Dendritic cell treated with granulocyte-macrophage colony-stimulating factor and Interleukin-4, amounts not matched to agents 40 ng/mL and 50 ng/mL, for 4 days (primary cell): ENCODE results near the gene SH3D21.

ENCODE experiments used
- H3K27ac Mint-ChIP-seq: one replicate; pipeline ENCODE4 v1.8.0; 2022; ENCODE audit warnings: mild to moderate bottlenecking, mixed read lengths
- H3K27me3 Mint-ChIP-seq: one replicate; pipeline ENCODE4 v1.8.0; 2022; ENCODE audit warnings: mild to moderate bottlenecking, mixed read lengths
- H3K36me3 Mint-ChIP-seq: one replicate; pipeline ENCODE4 v1.8.0; 2022; ENCODE audit warnings: low read depth, mixed read lengths
- H3K4me1 Mint-ChIP-seq: one replicate; pipeline ENCODE4 v1.8.0; 2022; ENCODE audit warnings: low read depth, mixed read lengths
- H3K4me3 Mint-ChIP-seq: one replicate; pipeline ENCODE4 v1.8.0; 2022; ENCODE audit warnings: mild to moderate bottlenecking, moderate library complexity, mixed read lengths
- H3K9me3 Mint-ChIP-seq: one replicate; pipeline ENCODE4 v1.8.0; 2022; ENCODE audit warnings: mixed read lengths
- intact Hi-C: fragments of 100-400 bp; cut with micrococcal nuclease; formaldehyde crosslinking; loops from one replicate; pipeline ENCODE4 v1.15.0; 2022

The SH3D21 gene

DNA sequence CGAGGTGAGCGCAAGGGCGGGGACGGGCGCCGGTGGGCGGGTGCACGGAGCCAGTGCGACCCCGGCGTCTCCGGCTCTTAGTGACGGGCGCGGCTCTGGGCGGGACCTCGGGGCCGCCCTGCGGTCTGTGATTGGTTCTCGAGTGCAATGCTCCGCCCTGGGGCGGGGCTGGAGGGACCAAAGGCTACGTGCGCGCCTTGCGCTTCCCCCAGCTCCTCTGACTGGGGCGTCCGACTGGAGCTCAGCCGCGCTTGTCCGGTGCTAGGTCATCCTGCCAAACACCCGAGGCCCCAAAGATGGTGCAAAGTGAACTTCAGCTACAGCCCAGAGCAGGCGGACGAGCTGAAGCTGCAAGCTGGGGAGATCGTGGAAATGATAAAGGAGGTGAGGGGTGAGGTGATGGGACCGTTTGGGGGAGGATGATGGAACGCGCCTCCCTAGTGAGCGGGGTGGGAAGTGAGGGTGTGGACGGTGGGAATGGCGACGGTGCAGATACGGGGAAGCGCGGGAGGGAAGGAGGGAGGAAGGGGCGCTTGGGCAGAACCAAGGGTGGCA is 811 bp downstream of the SH3D21 start:
- Mint-ChIP-seq H3K27me3 (peaks cover 9% of the 10 kb centered on the region), H3K27ac (peak overlapping the region; percentile 41), H3K4me3 (peak overlapping the region; percentile 92), H3K4me1 (peaks cover 52% of the 10 kb centered on the region), H3K9me3 (no peaks in the 10 kb centered on the region), H3K36me3 (peaks cover 47% of the 10 kb centered on the region)
- intact Hi-C loops = loop anchor here (2.0 to 5.0 kb wide), 2 partner anchors 16 to 60 kb away; partner anchors contain the start of gene EVA1B

DNA sequence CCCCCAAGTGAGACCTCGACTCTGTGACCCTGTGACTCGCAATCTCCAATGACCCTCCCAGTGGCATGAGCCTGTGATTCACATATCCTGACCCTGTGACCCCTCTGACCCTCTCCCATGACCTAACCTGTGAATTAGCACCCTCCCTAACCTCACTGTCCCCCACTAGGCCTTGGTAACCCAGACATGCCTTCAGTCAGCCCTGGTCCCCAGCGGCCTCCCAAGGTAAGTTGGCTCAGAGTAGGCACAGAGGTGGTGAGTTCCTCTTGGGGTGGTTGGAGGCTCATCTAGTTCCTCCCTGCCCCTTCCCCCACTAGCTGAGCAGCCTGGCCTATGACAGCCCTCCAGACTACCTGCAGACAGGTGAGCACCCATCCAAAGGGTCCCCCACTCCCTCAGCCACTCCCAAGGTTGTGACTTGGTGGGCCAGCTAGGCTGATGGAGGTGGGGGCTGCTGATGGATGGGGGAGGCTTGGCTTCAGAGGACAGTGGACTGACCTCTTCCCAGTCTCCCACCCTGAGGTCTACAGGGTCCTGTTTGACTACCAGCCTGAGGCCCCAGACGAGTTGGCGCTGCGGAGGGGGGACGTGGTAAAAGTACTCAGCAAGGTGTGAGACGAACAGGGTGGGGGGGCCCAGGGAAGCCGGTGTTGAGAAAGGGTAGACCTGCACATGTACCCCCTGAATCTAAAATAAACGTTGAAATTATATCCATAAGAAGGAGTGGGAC is 1.6 kb downstream of the SH3D21 start:
- Mint-ChIP-seq H3K27ac (peak overlapping the region; percentile 41), H3K4me1 (peaks cover 44% of the 10 kb centered on the region), H3K36me3 (peaks cover 39% of the 10 kb centered on the region), H3K9me3 (no peaks in the 10 kb centered on the region), H3K27me3 (peaks cover 9% of the 10 kb centered on the region), H3K4me3 (peak overlapping the region; percentile 92)
- intact Hi-C loops = loop anchor here (2.0 to 5.0 kb wide), 2 partner anchors 15 to 60 kb away; partner anchors contain the start of gene EVA1B

DNA sequence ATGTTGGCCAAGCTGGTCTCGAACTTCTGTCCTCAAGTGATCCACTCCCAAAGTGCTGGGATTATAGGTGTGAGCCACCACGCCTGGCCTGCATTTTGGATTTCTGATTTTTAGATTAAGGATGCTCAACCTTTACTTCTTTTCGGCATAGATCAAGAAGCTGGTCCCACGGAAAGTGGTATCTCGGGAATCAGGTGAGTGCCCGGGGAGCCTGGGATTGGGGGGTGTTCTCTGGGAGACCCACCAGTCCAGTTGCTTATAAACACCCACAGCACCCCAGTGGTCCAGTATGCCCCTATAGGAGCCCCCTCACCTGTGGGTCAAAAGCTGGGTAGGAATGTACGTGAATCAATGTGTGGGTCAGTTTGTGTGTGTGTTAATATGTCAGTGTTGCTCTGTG is 3.2 kb downstream of the SH3D21 start:
- peaks cover 25% of the 10 kb centered on the region for H3K36me3 Mint-ChIP-seq
- peaks cover 32% of the 10 kb centered on the region for H3K4me1 Mint-ChIP-seq
- peaks cover 9% of the 10 kb centered on the region for H3K27me3 Mint-ChIP-seq
- H3K9me3 Mint-ChIP-seq = no peaks in the 10 kb centered on the region
- no peak overlapping the region for H3K4me3 Mint-ChIP-seq
- intact Hi-C loops = loop anchor here (5.0 kb wide), 1 partner anchor 58 kb away; no protein-coding TSS in a partner anchor
- H3K27ac Mint-ChIP-seq = no peak overlapping the region

DNA sequence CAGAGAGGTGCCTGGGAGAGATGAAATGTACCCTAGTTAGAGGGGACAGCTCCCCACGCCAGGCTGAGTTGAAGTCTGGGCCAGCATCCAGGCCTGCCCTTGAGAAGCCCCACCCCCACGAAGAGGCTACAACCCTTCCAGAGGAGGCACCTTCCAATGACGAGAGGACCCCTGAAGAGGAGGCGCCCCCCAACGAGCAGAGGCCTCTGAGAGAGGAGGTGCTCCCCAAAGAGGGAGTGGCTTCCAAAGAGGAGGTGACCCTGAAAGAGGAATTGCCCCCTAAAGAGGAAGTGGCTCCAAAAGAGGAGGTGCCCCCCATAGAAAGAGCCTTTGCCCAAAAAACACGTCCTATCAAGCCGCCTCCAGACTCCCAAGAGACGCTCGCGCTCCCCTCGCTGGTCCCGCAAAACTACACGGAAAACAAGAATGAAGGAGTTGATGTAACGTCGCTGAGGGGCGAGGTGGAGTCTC is 14.2 kb downstream of the SH3D21 start:
- intact Hi-C loops = loop anchor here (5.0 kb wide), 1 partner anchor 47 kb away; no protein-coding TSS in a partner anchor

DNA sequence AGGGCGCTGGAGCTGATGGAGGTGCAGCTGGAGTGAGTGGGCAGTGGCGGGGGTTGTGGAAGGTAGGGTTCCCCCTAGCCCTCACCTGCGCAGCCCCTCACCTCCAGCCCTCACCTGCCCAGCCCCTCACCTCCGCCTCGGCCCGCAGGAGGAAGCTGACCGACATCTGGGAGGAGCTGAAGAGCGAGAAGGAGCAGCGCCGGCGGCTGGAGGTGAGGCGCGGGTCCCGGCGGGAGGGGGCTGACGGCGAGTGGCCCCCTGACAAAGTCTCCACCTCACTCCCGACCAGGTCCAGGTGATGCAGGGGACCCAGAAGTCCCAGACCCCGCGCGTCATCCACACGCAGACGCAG is 14.6 kb downstream of the SH3D21 start:
- Mint-ChIP-seq H3K27ac (peak overlapping the region; percentile 86), H3K4me3 (peak overlapping the region; percentile 83), H3K27me3 (peaks cover 26% of the 10 kb centered on the region), H3K4me1 (peaks cover 35% of the 10 kb centered on the region), H3K36me3 (peaks cover 16% of the 10 kb centered on the region), H3K9me3 (no peaks in the 10 kb centered on the region)
- intact Hi-C loops = loop anchor here (5.0 kb wide), 1 partner anchor 47 kb away; no protein-coding TSS in a partner anchor

More for the DNA sequence above, 14.2 kb downstream of the SH3D21 start:
- Mint-ChIP-seq H3K36me3 (peaks cover 16% of the 10 kb centered on the region), H3K27me3 (peaks cover 24% of the 10 kb centered on the region), H3K4me3 (peak overlapping the region; percentile 83), H3K27ac (peak overlapping the region; percentile 86), H3K9me3 (no peaks in the 10 kb centered on the region), H3K4me1 (peaks cover 35% of the 10 kb centered on the region)

DNA sequence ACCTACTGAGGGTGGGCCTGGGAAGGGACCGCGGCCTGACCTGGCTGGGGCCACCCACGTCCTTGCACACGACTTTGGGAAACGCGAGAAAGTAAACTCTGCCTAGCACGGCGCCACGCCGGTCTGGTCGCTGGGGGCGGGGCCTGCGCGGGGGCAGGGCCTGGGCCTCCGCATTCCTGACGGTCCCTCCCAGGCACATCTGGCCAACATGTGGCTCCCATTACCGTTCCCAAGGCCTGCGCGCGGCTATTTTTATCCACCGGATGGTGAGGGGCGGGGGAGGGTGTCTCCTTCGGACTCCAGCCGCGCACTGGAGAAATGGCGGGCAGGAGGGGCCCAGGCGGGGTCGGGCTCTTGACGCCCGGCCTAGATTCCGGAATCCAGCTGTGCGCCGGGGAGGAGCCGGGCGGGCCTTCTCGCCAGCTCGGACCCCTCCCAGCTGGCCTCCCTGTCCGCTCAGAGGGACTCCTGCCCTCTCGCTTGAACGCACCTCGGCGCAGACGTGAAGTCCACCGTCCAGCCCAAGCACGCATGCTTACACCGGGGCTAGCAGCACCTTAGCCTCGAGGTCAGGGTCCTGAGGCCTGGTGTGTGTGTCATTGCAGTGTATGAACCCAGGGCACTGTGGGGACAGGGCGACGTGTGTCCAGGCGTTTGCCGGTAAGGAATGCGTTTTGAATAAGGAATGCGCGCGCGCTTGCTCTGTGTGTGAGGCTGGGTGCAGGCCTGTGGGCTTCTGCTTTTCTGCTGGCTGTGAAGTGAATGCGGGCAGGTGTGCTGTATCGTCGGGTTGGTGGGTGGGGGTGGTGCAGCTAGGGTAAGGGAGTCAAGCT is 15.2 kb downstream of the SH3D21 start:
- H3K27me3 Mint-ChIP-seq = peaks cover 31% of the 10 kb centered on the region
- peak overlapping the region; percentile 83 for H3K4me3 Mint-ChIP-seq
- intact Hi-C loops = loop anchor here (5.0 kb wide), 1 partner anchor 46 kb away; no protein-coding TSS in a partner anchor
- H3K27ac Mint-ChIP-seq = peak overlapping the region; percentile 86
- H3K36me3 Mint-ChIP-seq = peaks cover 16% of the 10 kb centered on the region
- peaks cover 38% of the 10 kb centered on the region for H3K4me1 Mint-ChIP-seq
- H3K9me3 Mint-ChIP-seq = no peaks in the 10 kb centered on the region

DNA sequence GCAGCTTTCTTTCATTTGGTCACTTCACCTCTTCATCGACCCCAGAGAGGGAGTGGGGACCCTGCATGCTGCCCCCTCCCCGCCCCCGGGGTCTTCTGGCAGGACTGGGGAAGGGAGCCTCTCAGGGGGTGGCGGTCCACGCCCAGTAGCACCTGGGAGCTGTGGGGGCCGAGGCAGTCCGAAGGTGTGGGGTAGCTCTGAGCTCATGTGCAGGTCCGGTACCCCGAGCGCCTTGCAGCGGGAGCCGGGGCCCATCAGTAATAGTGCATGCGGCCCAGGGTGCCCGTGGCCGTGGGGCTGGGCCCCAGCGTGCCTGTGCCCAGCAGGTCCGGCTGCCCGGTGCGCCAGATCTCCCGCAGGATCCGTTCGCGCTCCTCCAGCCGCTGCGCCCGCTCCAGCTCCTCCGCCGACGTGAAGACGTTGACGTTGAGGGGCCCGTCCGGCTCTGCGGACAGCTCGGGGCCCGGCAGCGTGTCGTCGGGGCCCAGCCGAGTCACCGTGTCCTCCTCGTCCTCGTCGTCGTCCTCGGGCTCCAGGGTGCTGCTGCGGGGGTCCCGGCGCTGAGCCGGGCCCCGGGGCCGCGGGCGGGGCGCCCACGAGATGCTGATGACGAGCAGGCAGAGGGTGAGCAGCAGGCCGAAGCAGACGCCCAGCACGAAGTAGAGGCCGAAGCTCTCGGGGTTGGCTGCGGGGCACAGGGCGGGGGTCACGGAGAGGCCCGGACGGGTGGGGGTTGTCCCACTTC is 16.0 kb downstream of the SH3D21 start:
- Mint-ChIP-seq H3K4me3 (peak overlapping the region; percentile 83), H3K27ac (no peak overlapping the region), H3K27me3 (peaks cover 37% of the 10 kb centered on the region), H3K9me3 (no peaks in the 10 kb centered on the region), H3K4me1 (peaks cover 47% of the 10 kb centered on the region), H3K36me3 (peaks cover 16% of the 10 kb centered on the region)
- intact Hi-C loops = loop anchor here (2.0 to 5.0 kb wide), 2 partner anchors 15 to 45 kb away; partner anchors contain the start of gene SH3D21

DNA sequence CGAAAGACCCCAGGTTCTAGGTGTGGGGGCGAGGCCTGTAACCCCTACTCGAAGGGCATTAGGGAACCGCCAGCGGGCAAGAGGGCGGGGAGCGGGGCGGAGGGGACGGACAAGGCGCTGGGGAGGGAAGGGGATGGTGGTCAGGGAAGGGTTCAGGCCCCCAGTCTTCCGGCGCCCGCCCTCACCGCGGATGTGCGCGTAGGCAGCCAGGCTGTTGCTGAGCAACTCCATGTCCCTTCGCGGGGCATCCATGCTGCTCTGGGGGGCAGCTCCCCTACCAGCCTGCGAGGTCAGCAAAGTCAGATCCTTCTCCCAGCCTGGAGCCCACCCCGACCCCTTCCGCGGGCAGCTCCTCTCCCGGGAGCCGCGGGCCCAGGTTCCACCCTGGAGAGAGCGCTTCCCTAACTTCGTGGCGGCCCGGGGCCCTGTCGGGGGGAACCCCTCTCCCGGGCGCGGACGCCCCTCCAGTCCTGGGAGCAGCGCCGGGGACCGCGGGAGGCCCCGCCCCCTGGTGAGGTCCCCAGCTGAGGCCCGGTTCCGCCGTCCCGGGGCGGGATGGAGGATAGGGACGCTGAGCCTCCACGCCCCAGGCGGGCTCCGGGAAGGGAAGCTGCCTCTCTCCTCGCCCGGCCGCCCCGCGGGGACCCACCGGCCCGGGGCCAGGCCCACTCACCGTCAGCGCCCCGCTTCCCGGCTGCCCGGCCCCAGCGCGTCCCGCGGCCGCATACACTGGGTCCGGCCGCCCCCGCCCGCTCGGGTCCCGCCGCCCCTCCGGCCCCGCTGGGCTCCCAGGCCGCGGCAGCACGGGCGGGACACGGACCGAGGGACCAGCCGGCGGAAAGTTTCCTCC is 16.8 kb downstream of the SH3D21 start:
- intact Hi-C loops = loop anchor here (2.0 to 5.0 kb wide), 2 partner anchors 16 to 44 kb away; partner anchors contain the start of gene SH3D21
- peaks cover 16% of the 10 kb centered on the region for H3K36me3 Mint-ChIP-seq

DNA sequence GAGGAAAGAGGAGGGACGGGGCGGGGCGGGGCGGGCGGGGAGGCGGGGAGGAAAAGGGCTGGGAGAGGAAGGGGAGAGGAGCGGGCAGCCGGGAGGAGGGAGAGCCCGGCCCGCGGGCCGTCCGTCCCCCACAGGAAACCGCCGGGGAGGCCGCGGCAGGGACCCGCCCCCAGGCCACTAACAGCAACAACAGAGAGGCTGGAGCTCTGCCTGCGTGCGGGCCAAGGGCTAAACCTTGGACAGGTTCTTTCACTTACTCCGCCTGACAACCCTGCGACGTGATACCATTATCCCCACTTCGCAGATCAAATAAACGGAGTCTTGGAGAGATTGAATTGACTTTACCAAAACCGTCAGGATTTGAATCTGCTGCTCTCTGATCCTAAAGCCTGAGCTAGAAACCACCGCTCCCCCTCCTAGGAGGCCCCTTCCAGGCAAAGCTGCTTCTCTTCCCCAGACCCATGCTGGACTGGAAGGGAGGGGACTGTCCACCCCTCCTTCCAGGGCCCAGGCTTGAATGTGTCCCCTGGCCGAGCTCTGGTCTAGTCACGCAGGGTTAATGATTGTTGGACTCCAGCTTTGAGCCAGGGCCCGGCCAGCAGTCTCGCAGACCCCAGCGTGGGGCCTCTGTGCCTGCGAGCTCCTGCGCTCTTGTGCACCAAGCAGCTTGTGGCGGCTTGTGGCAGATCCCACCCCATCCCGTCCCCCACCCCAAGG is 17.6 kb downstream of the SH3D21 start, which contains the start of gene EVA1B:
TSS of gene EVA1B (minus strand) at position 10 of the 717 bp plus-strand sequence. CDS start 608 bp downstream, outside the sequence.
- intact Hi-C loops = loop anchor here (2.0 to 5.0 kb wide), 2 partner anchors 17 to 44 kb away; partner anchors contain the start of gene SH3D21
- H3K27ac Mint-ChIP-seq = peak within 1 kb of the TSS; percentile 78
- peaks cover 16% of the 10 kb centered on the region for H3K36me3 Mint-ChIP-seq

More for the DNA sequence above, 16.8 kb downstream of the SH3D21 start:
- H3K9me3 Mint-ChIP-seq = no peaks in the 10 kb centered on the region
- no peak overlapping the region for H3K27ac Mint-ChIP-seq
- H3K4me1 Mint-ChIP-seq = peaks cover 55% of the 10 kb centered on the region
- H3K27me3 Mint-ChIP-seq = peaks cover 40% of the 10 kb centered on the region
- H3K4me3 Mint-ChIP-seq = peak overlapping the region; percentile 72

DNA sequence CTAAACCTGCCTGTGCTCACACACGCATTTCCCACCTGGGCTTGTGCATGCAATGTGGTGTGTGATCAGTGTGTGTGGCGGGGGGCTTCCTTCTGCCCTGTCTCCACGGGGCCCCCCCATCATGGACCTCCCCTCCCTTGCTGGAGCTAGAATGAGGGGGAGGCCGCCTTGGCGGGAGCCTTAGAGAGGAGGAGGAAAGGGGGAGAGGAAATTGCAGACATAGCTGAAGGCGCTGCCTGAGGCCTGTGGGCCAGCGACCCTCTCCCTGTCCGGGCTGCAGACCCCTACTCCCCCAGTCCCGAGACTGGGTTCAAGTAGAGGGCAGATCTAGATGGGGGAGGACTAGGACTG is 18.2 kb downstream of the SH3D21 start:
- peak overlapping the region; percentile 78 for H3K27ac Mint-ChIP-seq
- peak overlapping the region; percentile 68 for H3K4me3 Mint-ChIP-seq
- peaks cover 16% of the 10 kb centered on the region for H3K36me3 Mint-ChIP-seq
- intact Hi-C loops = loop anchor here (5.0 kb wide), 1 partner anchor 43 kb away; no protein-coding TSS in a partner anchor
- no peaks in the 10 kb centered on the region for H3K9me3 Mint-ChIP-seq
- H3K27me3 Mint-ChIP-seq = peaks cover 40% of the 10 kb centered on the region
- peaks cover 68% of the 10 kb centered on the region for H3K4me1 Mint-ChIP-seq

More for the DNA sequence above, 17.6 kb downstream of the SH3D21 start, which contains the start of gene EVA1B:
- Mint-ChIP-seq H3K27me3 (peaks cover 40% of the 10 kb centered on the region), H3K9me3 (no peaks in the 10 kb centered on the region), H3K4me1 (peaks cover 62% of the 10 kb centered on the region), H3K4me3 (peak within 1 kb of the TSS; percentile 72)

DNA sequence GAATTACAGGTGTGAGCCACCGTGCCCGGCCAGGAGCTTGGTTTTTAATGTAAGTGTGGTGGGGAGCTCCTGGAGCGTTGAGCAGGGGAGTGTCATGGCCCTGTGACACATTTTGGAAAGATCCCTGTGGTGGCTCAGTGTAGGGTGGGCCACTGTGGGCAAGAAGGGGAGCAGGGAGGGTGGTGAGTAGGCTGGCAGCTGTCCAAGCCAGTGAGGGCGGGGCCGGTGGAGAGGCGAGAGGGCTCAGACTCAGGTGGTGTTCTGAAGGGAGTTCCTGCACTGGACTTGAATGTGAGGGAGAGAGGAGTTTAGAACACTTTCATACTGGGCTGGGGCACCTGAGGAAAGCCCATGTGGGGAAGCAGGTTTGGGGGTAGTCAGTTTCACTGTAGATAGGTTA is 20.3 kb downstream of the SH3D21 start:
- peaks cover 6% of the 10 kb centered on the region for H3K36me3 Mint-ChIP-seq
- H3K9me3 Mint-ChIP-seq = no peaks in the 10 kb centered on the region
- intact Hi-C loops = no loop called here
- peaks cover 38% of the 10 kb centered on the region for H3K27me3 Mint-ChIP-seq
- H3K4me1 Mint-ChIP-seq = peaks cover 61% of the 10 kb centered on the region
- peak overlapping the region; percentile 39 for H3K27ac Mint-ChIP-seq
- no peak overlapping the region for H3K4me3 Mint-ChIP-seq
